Stimulated activated CD8-positive, alpha-beta memory T cell treated with anti-CD3 and anti-CD28 coated beads, Interleukin-15, amount 100 ng/mL, for 24 hours (primary cell): ENCODE data around the gene NLK.
"Not testable (repeated sequence)": the region's sequence is repeated elsewhere in the genome, so short reads cannot be mapped to it uniquely, and the experiment has no call there.

Source experiments
- DNase-seq: peaks from one replicate; pipeline ENCODE4 v3.0.0-alpha.2; 2020; ENCODE audit warnings: low read depth

The NLK gene

DNA sequence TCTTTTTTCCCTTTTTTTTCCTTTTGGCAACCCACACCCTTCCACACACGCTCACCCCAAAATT, at the start of gene NLK:
TSS of gene NLK (plus strand) at position 21 of the 64 bp plus-strand sequence. CDS start 197 bp downstream, outside the sequence.
- DNase-seq, result no peak

- no peak for DNase-seq
Measured at GRCh38 chr17:27993161-27993695, 49.2 kb upstream of the NLK start.

GRCh38 chr17:27993723-27994310, 48.7 kb upstream of the NLK start:
- DNase-seq, result no peak

DNA sequence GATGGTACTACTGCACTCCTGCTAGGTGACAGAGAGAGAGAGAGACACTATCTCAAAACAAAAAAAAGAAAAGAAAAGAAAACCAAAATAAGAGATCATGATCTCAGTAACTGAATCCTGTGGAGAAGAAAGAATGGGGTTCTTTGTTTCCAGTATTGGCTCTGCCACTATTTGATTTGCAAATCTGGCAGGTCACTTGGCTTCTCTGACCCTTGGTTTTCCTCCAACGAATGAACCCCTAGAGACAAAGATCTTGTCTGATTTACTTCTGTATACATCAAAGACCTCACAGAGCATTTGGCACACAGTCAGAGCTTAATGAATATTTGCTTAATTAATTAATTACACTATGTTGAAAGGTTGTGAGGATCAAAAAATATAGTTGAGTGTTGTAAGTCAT, 47.9 kb upstream of the NLK start:
- DNase-seq, result no peak

DNA sequence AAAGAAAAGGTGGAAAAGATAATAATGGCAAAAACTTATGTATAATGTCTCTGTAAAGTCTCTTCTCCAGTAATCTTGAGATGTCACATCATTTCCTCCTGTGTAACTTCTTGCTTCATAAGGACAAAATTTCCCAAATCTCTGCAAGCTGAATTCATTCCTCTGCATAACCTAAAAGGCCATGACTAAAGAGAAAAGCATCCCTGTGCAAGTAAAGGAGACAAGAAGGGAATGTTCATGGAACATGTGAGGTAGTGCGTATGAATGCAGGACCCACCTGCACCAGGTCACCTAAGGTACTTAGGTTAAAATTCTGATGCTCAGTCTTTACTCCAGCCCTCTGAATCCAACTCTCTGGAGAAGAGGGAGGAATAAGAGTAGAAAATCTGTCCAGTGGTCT, 46.9 kb upstream of the NLK start:
- no peak for DNase-seq

GRCh38 chr17:27996202-27997043, 46.1 kb upstream of the NLK start:
- DNase-seq, result no peak

DNA sequence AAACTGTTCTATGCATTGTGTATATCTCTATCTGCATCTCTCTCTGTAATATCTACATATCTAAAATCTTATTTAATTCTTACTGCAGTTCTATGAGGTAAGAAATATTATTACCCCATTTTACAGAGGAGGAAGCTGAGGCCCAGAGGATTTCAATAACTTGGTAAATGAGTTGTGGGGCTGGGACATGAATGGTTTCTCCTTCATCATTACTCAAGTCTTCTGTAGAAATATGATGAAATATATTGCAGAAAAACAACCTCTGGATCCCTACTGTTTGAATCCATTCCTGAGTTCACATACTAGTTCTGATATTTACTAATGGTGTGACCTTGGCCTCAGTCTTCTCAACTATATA, 45.5 kb upstream of the NLK start:
- no peak for DNase-seq

GRCh38 chr17:27997522-27997921, 45.0 kb upstream of the NLK start:
- DNase-seq, result no peak

GRCh38 chr17:28001149-28001548, 41.3 kb upstream of the NLK start:
- DNase-seq, result no peak

DNA sequence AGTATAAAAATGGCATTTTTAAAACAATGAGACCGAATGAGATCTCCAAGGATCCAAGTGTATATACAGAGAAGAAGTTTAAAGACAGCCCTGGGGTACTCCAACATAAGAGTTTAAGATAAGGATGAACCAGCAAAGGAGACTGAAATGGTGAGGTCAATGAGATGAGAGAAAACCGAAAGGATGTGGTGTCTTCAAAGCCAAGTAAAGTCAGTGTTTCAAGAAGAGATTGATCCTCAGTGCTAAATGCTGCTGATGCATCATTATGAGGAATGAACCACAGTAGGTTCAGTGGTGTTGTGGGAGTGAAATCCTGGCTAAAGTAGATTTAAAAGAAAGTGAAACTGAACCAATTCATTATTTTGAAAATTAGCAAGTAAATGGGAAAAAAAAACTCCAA, 38.1 kb upstream of the NLK start:
- DNase-seq, result no peak

DNA sequence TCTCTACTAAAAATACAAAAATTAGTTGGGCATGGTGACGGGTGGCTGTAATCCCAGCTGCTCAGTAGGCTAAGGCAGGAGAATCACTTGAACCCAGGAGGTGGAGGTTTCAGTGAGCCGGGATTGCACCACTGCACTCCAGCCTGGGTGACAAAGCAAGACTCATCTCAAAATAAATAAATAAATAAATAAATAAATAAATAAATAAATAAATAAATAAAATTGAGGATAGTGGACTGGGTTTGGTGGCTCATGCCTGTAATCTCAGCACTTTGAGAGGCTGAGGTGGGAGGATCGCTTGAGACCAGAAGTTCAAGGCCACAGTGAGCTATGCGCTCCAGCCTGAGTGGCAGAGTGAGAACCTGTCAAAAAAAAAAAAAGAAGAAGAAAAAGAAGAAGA, 34.6 kb upstream of the NLK start:
- DNase-seq, result not testable (repeated sequence)

GRCh38 chr17:28008513-28008912, 34.0 kb upstream of the NLK start:
- DNase-seq, result no peak

GRCh38 chr17:28010406-28010805, 32.1 kb upstream of the NLK start:
- no peak for DNase-seq

DNA sequence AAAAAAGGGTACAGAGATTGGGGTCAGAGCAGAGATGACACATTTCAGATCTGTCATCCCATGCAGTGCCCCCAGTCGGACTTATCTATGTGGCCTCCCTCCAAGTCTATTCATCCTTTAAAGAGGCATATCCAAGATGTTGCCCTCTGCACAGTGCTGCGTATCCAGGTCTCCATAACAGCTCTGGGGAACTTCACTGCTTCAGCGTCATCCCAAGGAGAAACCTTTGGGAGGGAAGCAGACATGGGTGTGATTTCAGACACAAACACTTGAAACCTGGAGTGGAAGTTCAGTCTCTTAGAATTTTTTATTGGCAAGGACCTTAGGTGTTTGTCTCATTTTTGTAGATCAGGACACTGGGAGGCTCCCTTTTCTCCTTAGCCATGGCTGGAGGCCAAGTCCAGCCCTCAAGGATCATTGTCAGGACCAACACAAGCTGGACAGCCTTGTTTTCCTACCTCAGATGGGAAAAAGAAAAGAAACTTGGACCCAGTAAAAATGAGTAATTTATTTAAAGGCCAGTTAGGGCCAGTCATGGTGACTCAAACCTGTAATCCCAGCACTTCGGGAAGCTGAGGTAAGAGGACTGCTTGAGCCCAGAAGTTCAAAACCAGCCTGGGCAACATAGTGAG, 23.9 kb upstream of the NLK start:
- no peak for DNase-seq

DNA sequence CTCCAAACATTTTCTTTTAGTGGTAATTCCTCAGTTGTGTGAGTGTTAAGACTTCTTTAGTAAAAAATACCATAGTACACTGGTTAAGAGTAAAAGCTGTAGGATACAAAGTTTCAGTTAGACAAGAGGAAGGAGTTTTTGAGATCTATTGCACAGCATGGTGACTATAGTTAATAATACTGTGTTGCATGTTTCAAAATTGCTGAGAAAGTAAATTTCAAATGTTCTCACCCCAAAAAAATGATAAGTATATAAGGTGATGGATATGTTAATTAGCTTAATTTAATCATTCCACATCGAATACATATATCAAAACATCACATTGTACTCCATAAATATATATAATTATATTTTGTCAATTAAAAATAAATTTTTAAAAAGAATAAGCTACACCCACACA, 22.0 kb upstream of the NLK start:
- no peak for DNase-seq

- no peak for DNase-seq
Measured at GRCh38 chr17:28029044-28029443, 13.4 kb upstream of the NLK start.

DNA sequence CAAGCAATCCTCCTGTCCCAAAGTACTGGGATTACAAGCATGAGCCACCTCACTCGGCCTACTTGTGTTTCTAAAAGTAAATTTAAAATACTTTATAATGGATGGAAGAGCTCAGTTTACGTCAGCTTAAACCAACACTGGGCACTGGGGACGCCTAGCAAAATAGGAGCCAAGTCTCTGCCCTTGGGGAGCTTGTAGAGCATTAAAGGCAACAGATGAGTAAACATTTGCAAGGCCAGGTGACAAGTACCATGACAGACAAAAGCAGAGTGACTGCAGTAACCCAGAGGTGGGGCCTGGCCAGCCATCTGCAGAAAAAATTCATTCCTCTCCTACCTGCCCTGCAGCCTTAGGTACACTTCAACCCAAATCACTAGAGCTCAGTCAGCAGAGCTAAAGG, 12.1 kb upstream of the NLK start:
- no peak for DNase-seq

DNA sequence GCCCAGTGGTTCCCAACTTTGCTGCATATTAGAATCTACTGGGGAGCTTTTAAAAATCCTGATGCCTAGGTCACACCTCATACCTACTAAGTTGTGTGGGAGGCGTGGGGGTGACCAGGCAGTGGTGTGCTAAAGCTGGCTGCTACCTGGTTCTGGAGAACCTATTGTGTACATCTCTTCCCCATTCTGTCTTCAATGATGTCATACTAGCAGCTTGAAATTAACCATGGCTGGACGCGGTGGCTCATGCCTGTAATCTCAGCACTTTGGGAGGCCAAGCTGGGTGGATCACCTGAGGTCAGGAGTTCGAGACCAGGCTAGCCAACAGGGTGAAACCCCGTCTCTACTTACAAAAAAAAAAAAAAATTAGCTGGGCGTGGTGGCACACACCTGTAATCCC, 11.3 kb upstream of the NLK start:
- DNase-seq, result no peak

GRCh38 chr17:28033972-28034714, 8.3 kb upstream of the NLK start:
- no peak for DNase-seq

DNA sequence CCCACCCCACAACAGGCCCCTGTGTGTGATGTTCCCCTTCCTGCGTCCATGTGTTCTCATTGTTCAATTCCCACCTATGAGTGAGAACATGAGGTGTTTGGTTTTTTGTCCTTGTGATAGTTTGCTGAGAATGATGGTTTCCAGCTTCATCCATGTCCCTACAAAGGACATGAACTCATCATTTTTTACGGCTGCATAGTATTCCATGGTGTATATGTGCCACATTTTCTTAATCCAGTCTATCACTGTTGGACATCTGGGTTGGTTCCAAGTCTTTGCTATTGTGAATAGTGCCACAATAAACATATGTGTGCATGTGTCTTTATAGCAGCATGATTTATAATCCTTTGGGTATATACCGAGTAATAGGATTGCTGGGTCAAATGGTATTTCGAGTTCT, 7.0 kb upstream of the NLK start:
- not testable (repeated sequence) for DNase-seq

- DNase-seq, result not testable (repeated sequence)
Measured at GRCh38 chr17:28035884-28036283, 6.6 kb upstream of the NLK start.

DNA sequence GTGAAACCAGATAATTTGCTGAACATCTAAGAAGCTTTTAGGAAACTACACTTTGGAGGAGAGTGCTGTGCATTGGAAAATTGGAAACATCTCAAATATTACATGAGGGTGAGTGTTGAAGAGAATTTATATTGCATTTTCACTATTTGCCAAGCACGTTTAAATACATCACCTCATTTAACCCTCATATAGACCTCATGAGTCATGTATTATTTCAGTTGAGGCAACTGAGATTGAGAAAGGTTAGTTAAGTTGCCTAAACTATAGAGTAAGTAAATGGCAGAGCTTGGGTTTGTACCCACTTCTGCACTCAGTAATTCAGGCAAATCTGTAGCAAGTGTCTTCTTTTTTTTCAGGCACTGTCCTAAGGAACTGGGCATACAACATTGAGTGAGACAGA, 3.7 kb upstream of the NLK start:
- no peak for DNase-seq

DNA sequence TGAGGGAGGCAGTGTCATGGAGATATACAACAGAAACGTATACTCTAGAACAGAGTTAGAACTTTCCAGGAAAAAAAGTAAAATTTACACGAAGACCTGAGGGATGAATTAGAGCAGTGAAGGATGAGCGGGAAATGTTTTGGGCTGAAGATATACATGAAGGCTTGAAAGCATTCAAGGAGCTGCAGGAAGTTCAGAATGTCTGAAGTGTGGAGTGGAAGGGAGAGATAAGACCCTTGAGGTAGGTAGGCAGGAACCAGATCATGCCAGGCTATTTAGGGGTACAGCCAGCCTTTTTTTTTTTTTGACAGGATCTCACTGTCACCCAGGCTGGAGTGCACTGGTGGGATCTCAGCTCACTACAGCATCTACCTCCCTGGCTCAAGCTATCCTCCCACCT, 3.2 kb upstream of the NLK start:
- DNase-seq, result no peak
